Measurements from ENCODE around the gene FBXL15.

The FBXL15 gene

GRCh38 chr10:102396317-102396650 is 24.4 kb upstream of the FBXL15 start:
- peak overlapping the region; percentile 93 for H3K27ac ChIP-seq
- H3K79me2 ChIP-seq (ENCODE audit: insufficient read depth, low read depth): peaks cover 22% of the 10 kb centered on the region
- H4K20me1 ChIP-seq (ENCODE audit: insufficient read depth): no peaks in the 10 kb centered on the region
- H3K4me3 ChIP-seq (IDR thresholded peaks at IDR 0.05; ENCODE audit: insufficient read depth, low read depth, low read length): no peak overlapping the region
- H3K36me3 ChIP-seq (ENCODE audit: insufficient read depth): peaks cover 3% of the 10 kb centered on the region; the same call in 1 of the 2 replicates
- peak overlapping the region; percentile 99 for H3K4me2 ChIP-seq
- no peak overlapping the region for H2AFZ ChIP-seq (ENCODE audit: low read depth)
- no peak for TF ChIP-seq CTCF (conservative IDR thresholded peaks at IDR 0.05; ENCODE audit: low read depth, low read length)
- H3K9ac ChIP-seq: peak overlapping the region; percentile 94
- no peaks in the 10 kb centered on the region for H3K27me3 ChIP-seq (ENCODE audit: insufficient read depth, low read depth)
- H3K4me1 ChIP-seq (ENCODE audit: low read depth, poor library complexity, severe bottlenecking): peaks cover 39% of the 10 kb centered on the region

- Histone ChIP-seq H3K4me1 (ENCODE audit: low read depth, poor library complexity, severe bottlenecking) (peaks cover 39% of the 10 kb centered on the region), H3K4me3 (IDR thresholded peaks at IDR 0.05; ENCODE audit: insufficient read depth, low read depth, low read length) (no peak overlapping the region), H3K27ac (peak overlapping the region; percentile 93), H3K27me3 (ENCODE audit: insufficient read depth, low read depth) (no peaks in the 10 kb centered on the region), H3K79me2 (ENCODE audit: insufficient read depth, low read depth) (peaks cover 22% of the 10 kb centered on the region), H3K9ac (peak overlapping the region; percentile 94), H3K4me2 (peak overlapping the region; percentile 99), H4K20me1 (ENCODE audit: insufficient read depth) (no peaks in the 10 kb centered on the region), H3K36me3 (ENCODE audit: insufficient read depth) (peaks cover 3% of the 10 kb centered on the region; the same call in 1 of the 2 replicates), H2AFZ (ENCODE audit: low read depth) (no peak overlapping the region)
- no peak for TF ChIP-seq CTCF (conservative IDR thresholded peaks at IDR 0.05; ENCODE audit: low read depth, low read length)
Observed at GRCh38 chr10:102396730-102397151, 23.9 kb upstream of the FBXL15 start.

- Histone ChIP-seq H4K20me1 (ENCODE audit: insufficient read depth) (no peaks in the 10 kb centered on the region), H3K9ac (peak overlapping the region; percentile 94; the same call in 1 of the 2 replicates), H2AFZ (ENCODE audit: low read depth) (no peak overlapping the region), H3K4me1 (ENCODE audit: low read depth, poor library complexity, severe bottlenecking) (peaks cover 39% of the 10 kb centered on the region), H3K4me3 (IDR thresholded peaks at IDR 0.05; ENCODE audit: insufficient read depth, low read depth, low read length) (no peak overlapping the region), H3K4me2 (peak overlapping the region; percentile 99), H3K79me2 (ENCODE audit: insufficient read depth, low read depth) (peaks cover 22% of the 10 kb centered on the region), H3K27me3 (ENCODE audit: insufficient read depth, low read depth) (no peaks in the 10 kb centered on the region), H3K36me3 (ENCODE audit: insufficient read depth) (peaks cover 3% of the 10 kb centered on the region; the same call in 1 of the 2 replicates), H3K27ac (peak overlapping the region; percentile 93; the same call in 1 of the 2 replicates)
- TF ChIP-seq CTCF (conservative IDR thresholded peaks at IDR 0.05; ENCODE audit: low read depth, low read length): no peak
Observed at GRCh38 chr10:102397222-102398171, 23.1 kb upstream of the FBXL15 start.

- Histone ChIP-seq H3K9ac (no peak overlapping the region), H3K27ac (no peak overlapping the region; the same call in 1 of the 2 replicates), H3K4me1 (ENCODE audit: low read depth, poor library complexity, severe bottlenecking) (peaks cover 33% of the 10 kb centered on the region), H3K36me3 (ENCODE audit: insufficient read depth) (peaks cover 3% of the 10 kb centered on the region; the same call in 1 of the 2 replicates), H3K79me2 (ENCODE audit: insufficient read depth, low read depth) (peaks cover 22% of the 10 kb centered on the region), H4K20me1 (ENCODE audit: insufficient read depth) (no peaks in the 10 kb centered on the region), H3K4me2 (peak overlapping the region; percentile 52; the same call in 1 of the 2 replicates), H3K27me3 (ENCODE audit: insufficient read depth, low read depth) (no peaks in the 10 kb centered on the region), H3K4me3 (IDR thresholded peaks at IDR 0.05; ENCODE audit: insufficient read depth, low read depth, low read length) (no peak overlapping the region), H2AFZ (ENCODE audit: low read depth) (no peak overlapping the region)
- no peak for TF ChIP-seq CTCF (conservative IDR thresholded peaks at IDR 0.05; ENCODE audit: low read depth, low read length)
Observed at GRCh38 chr10:102398172-102399020, 22.2 kb upstream of the FBXL15 start.

All from KMS-11 (cell line).